ENCODE measurements around the gene USP13. TPM values are rescaled to one million over a fixed set of nuclear protein-coding genes. Genes with fewer than 3 reads are reported as not detected.

The USP13 gene
- total and polyA plus RNA-seq, 10 of the 15 experiments (the other 5 are each of a cell fraction or from before 2014, with no cell fraction given): 3.2 to 20.8 (median 9.0) TPM

GRCh38 chr3:179671747-179672242 lies 19.0 kb downstream of the USP13 start:
- ATAC-seq (no peak), DNase-seq (ENCODE audit: low read depth, low spot score) (no peak), FAIRE-seq (no peak)
- Histone ChIP-seq H3K4me3 (no peak overlapping the region), H3K79me2 (ENCODE audit: control insufficient read depth, insufficient read depth, low read length) (peaks cover 1% of the 10 kb centered on the region), H3K4me1 (ENCODE audit: control insufficient read depth, insufficient read depth, low read length) (no peaks in the 10 kb centered on the region), H3K27ac (ENCODE audit: control insufficient read depth, insufficient read depth) (no peak overlapping the region), H2AFZ (ENCODE audit: control insufficient read depth, low read depth, low read length) (no peak overlapping the region), H4K20me1 (ENCODE audit: control insufficient read depth, insufficient read depth) (no peaks in the 10 kb centered on the region), H3K9me3 (replicated peaks; ENCODE audit: control insufficient read depth, insufficient read depth, low read length) (no peaks in the 10 kb centered on the region), H3K4me2 (ENCODE audit: control insufficient read depth, insufficient read depth) (no peak overlapping the region), H3K27me3 (replicated peaks in 1 of 2; ENCODE audit: control insufficient read depth in 2 of 2, insufficient read depth in 2 of 2, low read length in 1 of 2) (no peaks in the 10 kb centered on the region), H3K36me3 (ENCODE audit: control insufficient read depth in 2 of 2, insufficient read depth in 2 of 2, low read length in 1 of 2) (no peaks in the 10 kb centered on the region; a peak in 1 of 4 replicates), H3K9ac (ENCODE audit: control insufficient read depth, insufficient read depth, low read length) (no peak overlapping the region)
- ChIA-PET RAD21 (ENCODE audit: unreplicated experiment) (no interaction called here), SMC1A (ENCODE audit: uncharacterized antibody, unreplicated experiment) (interaction anchor here (1.3 to 1.6 kb wide), 2 partner anchors 9 to 13 kb away, joined by 4 to 5 read pairs; no protein-coding TSS in a partner anchor), POLR2A (no interaction called here), CTCF (interaction anchor here (0.9 to 1.6 kb wide), 2 partner anchors 22 to 23 kb away, joined by 3 to 4 read pairs; no protein-coding TSS in a partner anchor)
- no peak for TF ChIP-seq RB1 (IDR thresholded peaks at IDR 0.05; ENCODE audit: borderline replicate concordance)
- TF ChIP-seq MEF2A (IDR thresholded peaks at IDR 0.05; ENCODE audit: insufficient read depth, low read depth, low read length): no peak
- no peak for TF ChIP-seq CHD1 (IDR thresholded peaks at IDR 0.05; ENCODE audit: low read depth, low read length)
- WGBS (ENCODE audit: insufficient coverage, insufficient replicate concordance, low lambda C conversion rate, missing lambda C conversion rate): 97% methylated on average over 15 of the region's 15 CpGs
- no TSS peak for BruUV-seq (replicated peaks)
- in situ Hi-C loops (cut with MboI) (no loop called here), intact Hi-C loops (cut with micrococcal nuclease; ENCODE audit: unreplicated experiment) (no loop called here)

- H3K27ac ChIP-seq (ENCODE audit: control insufficient read depth, insufficient read depth): no peak overlapping the region
- H3K4me3 ChIP-seq: no peak overlapping the region
- no peak overlapping the region for H2AFZ ChIP-seq (ENCODE audit: control insufficient read depth, low read depth, low read length)
- intact Hi-C loops (cut with micrococcal nuclease; ENCODE audit: unreplicated experiment) (no loop called here), in situ Hi-C loops (cut with MboI) (no loop called here)
- no peaks in the 10 kb centered on the region for H3K27me3 ChIP-seq (replicated peaks in 1 of 2; ENCODE audit: control insufficient read depth in 2 of 2, insufficient read depth in 2 of 2, low read length in 1 of 2)
- 97% methylated on average over 4 of the region's 4 CpGs for WGBS (ENCODE audit: insufficient coverage, insufficient replicate concordance, low lambda C conversion rate, missing lambda C conversion rate)
- peaks cover 1% of the 10 kb centered on the region; the same call in 1 of the 2 replicates for H3K79me2 ChIP-seq (ENCODE audit: control insufficient read depth, insufficient read depth, low read length)
- H3K36me3 ChIP-seq (ENCODE audit: control insufficient read depth in 2 of 2, insufficient read depth in 2 of 2, low read length in 1 of 2): no peaks in the 10 kb centered on the region; a peak in 1 of 4 replicates
- no TSS peak for BruUV-seq (replicated peaks)
- no peaks in the 10 kb centered on the region for H4K20me1 ChIP-seq (ENCODE audit: control insufficient read depth, insufficient read depth)
- no peak for DNase-seq (ENCODE audit: low read depth, low spot score)
- ATAC-seq: no peak
- POLR2A ChIA-PET: interaction anchor here (0.6 to 0.7 kb wide), 2 partner anchors 856 to 904 kb away, joined by 3 to 6 read pairs; no protein-coding TSS in a partner anchor
- no peaks in the 10 kb centered on the region for H3K9me3 ChIP-seq (replicated peaks; ENCODE audit: control insufficient read depth, insufficient read depth, low read length)
- FAIRE-seq: no peak
- no peaks in the 10 kb centered on the region for H3K4me1 ChIP-seq (ENCODE audit: control insufficient read depth, insufficient read depth, low read length)
- H3K9ac ChIP-seq (ENCODE audit: control insufficient read depth, insufficient read depth, low read length): no peak overlapping the region
- H3K4me2 ChIP-seq (ENCODE audit: control insufficient read depth, insufficient read depth): no peak overlapping the region
- CTCF ChIA-PET: interaction anchor here (1.6 kb wide), 1 partner anchor 23 kb away, joined by 4 read pairs; no protein-coding TSS in a partner anchor
- RAD21 ChIA-PET (ENCODE audit: unreplicated experiment): no interaction called here
- SMC1A ChIA-PET (ENCODE audit: uncharacterized antibody, unreplicated experiment): no interaction called here
- TF ChIP-seq PRDM15 (CRISPR knock-in tag; IDR thresholded peaks at IDR 0.05): no peak
- TF ChIP-seq WRNIP1 (IDR thresholded peaks at IDR 0.05; ENCODE audit: borderline replicate concordance, low read depth, low read length): no peak
- no peak for TF ChIP-seq GABPA (IDR thresholded peaks at IDR 0.05; ENCODE audit: low read depth)
- TF ChIP-seq SMC3 (IDR thresholded peaks at IDR 0.05; ENCODE audit: borderline replicate concordance, low read length): no peak
- TF ChIP-seq TCF3 (IDR thresholded peaks at IDR 0.05; ENCODE audit: borderline replicate concordance, insufficient read depth, low read depth, low read length): no peak
- no peak for TF ChIP-seq SRF (IDR thresholded peaks at IDR 0.05; ENCODE audit: low read depth in 2 of 2, low read length in 2 of 2)
- no peak for TF ChIP-seq RCOR1 (conservative IDR thresholded peaks at IDR 0.05; ENCODE audit: low read depth, low read length)
Measured at GRCh38 chr3:179672918-179673317, 20.1 kb downstream of the USP13 start.
